Activated naive CD4-positive, alpha-beta T cell (primary cell): ENCODE measurements around the gene SLC16A8.

Experiments used
- DNase-seq, 4 experiments: peaks; one replicate each; lab custom pipeline; 2025; lab: John Stamatoyannopoulos, UW

The SLC16A8 gene

GRCh38 chr22:38072322-38073149 lies 11.4 kb downstream of the SLC16A8 start:
- no peak for DNase-seq

- no peak for DNase-seq
Measured at GRCh38 chr22:38071421-38072321, 12.3 kb downstream of the SLC16A8 start.

GRCh38 chr22:38070250-38070921 lies 13.6 kb downstream of the SLC16A8 start:
- no peak for DNase-seq

GRCh38 chr22:38069372-38070249 lies 14.4 kb downstream of the SLC16A8 start:
- DNase-seq = no peak

GRCh38 chr22:38068641-38069371 lies 15.2 kb downstream of the SLC16A8 start:
- no peak for DNase-seq

GRCh38 chr22:38067761-38068360 lies 16.1 kb downstream of the SLC16A8 start:
- no peak for DNase-seq

GRCh38 chr22:38067028-38067415 lies 17.0 kb downstream of the SLC16A8 start:
- DNase-seq = no peak

GRCh38 chr22:38066381-38067027 lies 17.5 kb downstream of the SLC16A8 start:
- DNase-seq = no peak

- DNase-seq = no peak
Measured at GRCh38 chr22:38065539-38065938, 18.4 kb downstream of the SLC16A8 start.

GRCh38 chr22:38062791-38063190 lies 21.2 kb downstream of the SLC16A8 start:
- DNase-seq = no peak

GRCh38 chr22:38056969-38057891 lies 26.8 kb downstream of the SLC16A8 start, which contains the start of gene PICK1:
Gene PICK1 (plus strand): TSS chr22:38057404. CDS start chr22:38057810, 406 bp downstream.
- DNase-seq = peak; percentile 58 to 74 (median 62)

- DNase-seq = peak; percentile 49 to 66 (median 54)
Measured at GRCh38 chr22:38051900-38052862, 31.8 kb downstream of the SLC16A8 start.

GRCh38 chr22:38051261-38051660 lies 32.7 kb downstream of the SLC16A8 start:
- DNase-seq = no peak

GRCh38 chr22:38050720-38051119 lies 33.3 kb downstream of the SLC16A8 start:
- no peak for DNase-seq

- DNase-seq = no peak
Measured at GRCh38 chr22:38049812-38050619, 34.0 kb downstream of the SLC16A8 start.

GRCh38 chr22:38046070-38046748 lies 37.8 kb downstream of the SLC16A8 start:
- DNase-seq = no peak
